HepG2 (cell line): ENCODE data around the gene HLF. TPM values are rescaled to one million over a fixed set of nuclear protein-coding genes. Genes with fewer than 3 reads are reported as not detected.

Source experiments
- ARID2 ChIP-seq: sonication (generic); formaldehyde crosslinking; IDR thresholded peaks from 2 replicates; pipeline ENCODE4 v1.8.1; 2022; ENCODE audit warnings: mild to moderate bottlenecking, missing genetic modification reagents, borderline replicate concordance
- BCLAF1 ChIP-seq: fragments of 450-650 bp; IDR thresholded peaks from 2 replicates; pipeline ENCODE4 v1.6.1; 2017; ENCODE audit warnings: mild to moderate bottlenecking
- CBFB ChIP-seq: sonication (generic); formaldehyde crosslinking; IDR thresholded peaks from 2 replicates; pipeline ENCODE4 v1.4.0; 2020; ENCODE audit warnings: missing genetic modification reagents
- IKZF4 ChIP-seq: sonication (generic); formaldehyde crosslinking; IDR thresholded peaks from 2 replicates; pipeline ENCODE4 v1.5.1; 2020; ENCODE audit warnings: borderline replicate concordance, mild to moderate bottlenecking, low read depth, missing genetic modification reagents; ENCODE audit errors: not compliant biosample characterization
- POLR2AphosphoS5 ChIP-seq: IDR thresholded peaks from 2 replicates; pipeline ENCODE4 v1.6.1; 2012; ENCODE audit warnings: low read depth, low read length
- SMAD3 ChIP-seq: sonication (generic); formaldehyde crosslinking; IDR thresholded peaks from 2 replicates; pipeline ENCODE4 v1.4.0; 2020; ENCODE audit warnings: missing genetic modification reagents
- TRAFD1 ChIP-seq: sonication (generic); formaldehyde crosslinking; IDR thresholded peaks from 2 replicates; pipeline ENCODE4 v1.5.1; 2020; ENCODE audit warnings: missing genetic modification reagents, mild to moderate bottlenecking, borderline replicate concordance
- TRIM24 ChIP-seq: sonication (generic); formaldehyde crosslinking; IDR thresholded peaks from 2 replicates; pipeline ENCODE4 v1.8.0; 2022; ENCODE audit warnings: mild to moderate bottlenecking, missing genetic modification reagents
- ZBTB3 ChIP-seq: sonication (generic); formaldehyde crosslinking; IDR thresholded peaks from 2 replicates; pipeline ENCODE4 v1.4.0; 2020; ENCODE audit warnings: low read depth, mild to moderate bottlenecking, moderate library complexity, missing genetic modification reagents, borderline replicate concordance
- ZBTB42 ChIP-seq: sonication (generic); formaldehyde crosslinking; IDR thresholded peaks from 2 replicates; pipeline ENCODE4 v1.5.0; 2020; ENCODE audit warnings: mild to moderate bottlenecking, missing genetic modification reagents
- ZMYM3 ChIP-seq: sonication (generic); formaldehyde crosslinking; IDR thresholded peaks from 2 replicates; pipeline ENCODE4 v1.5.1; 2020; ENCODE audit warnings: mild to moderate bottlenecking, missing genetic modification reagents
- ZNF329 ChIP-seq: sonication (generic); formaldehyde crosslinking; IDR thresholded peaks from 2 replicates; pipeline ENCODE4 v1.9.0; 2021; ENCODE audit warnings: low read depth, mild to moderate bottlenecking, missing genetic modification reagents
- ZNF354B ChIP-seq: sonication (generic); formaldehyde crosslinking; IDR thresholded peaks from 2 replicates; pipeline ENCODE4 v1.8.0; 2022; ENCODE audit warnings: mild to moderate bottlenecking, missing genetic modification reagents
- ZNF44 ChIP-seq: sonication (generic); formaldehyde crosslinking; IDR thresholded peaks from 2 replicates; pipeline ENCODE4 v1.5.1; 2020; ENCODE audit warnings: mild to moderate bottlenecking, missing genetic modification reagents
- ZNF460 ChIP-seq: sonication (generic); formaldehyde crosslinking; IDR thresholded peaks from 2 replicates; pipeline ENCODE4 v1.5.1; 2020; ENCODE audit warnings: missing genetic modification reagents, mild to moderate bottlenecking, borderline replicate concordance
- ZNF503 ChIP-seq: sonication (generic); formaldehyde crosslinking; IDR thresholded peaks from 2 replicates; pipeline ENCODE4 v1.4.0; 2020; ENCODE audit warnings: missing genetic modification reagents
- ZNF607 ChIP-seq: sonication (generic); formaldehyde crosslinking; IDR thresholded peaks from 2 replicates; pipeline ENCODE4 v1.5.1; 2020; ENCODE audit warnings: missing genetic modification reagents, mild to moderate bottlenecking, borderline replicate concordance
- ZNF883 ChIP-seq: sonication (generic); formaldehyde crosslinking; IDR thresholded peaks from 2 replicates; pipeline ENCODE4 v1.5.1; 2020; ENCODE audit warnings: mild to moderate bottlenecking, missing genetic modification reagents; ENCODE audit errors: not compliant biosample characterization
- ZNF891 ChIP-seq: sonication (generic); formaldehyde crosslinking; IDR thresholded peaks from 2 replicates; pipeline ENCODE4 v1.5.0; 2020; ENCODE audit warnings: mild to moderate bottlenecking, missing genetic modification reagents
- polyA plus RNA-seq, 8 experiments: library from polyadenylated mRNA; depleted of rRNA in 3 of 8; stranded (reverse) in 7 of 8; unstranded in 1 of 8; fragments of >200 nt; fragmentation: Illumina TruSeq in 4 of 8; extraction: Trizol in 4 of 8; gene quantifications; 2 replicates each; pipeline versions ENCODE4 v1.2.1 to v1.2.3, GENCODE V29; 2011 to 2016; ENCODE audit warnings: low read depth in 4 of 8, missing spikeins in 1 of 8, mixed read lengths in 1 of 8; ENCODE audit not compliant: insufficient read depth in 1 of 8
- total RNA-seq, 5 experiments: library from RNA; depleted of rRNA; stranded (reverse); fragments of >200 nt; fragmentation: Illumina TruSeq; extraction: Trizol; gene quantifications; 2 replicates each; pipeline ENCODE4 v1.2.3, GENCODE V29; 2016; ENCODE audit warnings: low read depth in 1 of 5

The HLF gene
- total and polyA plus RNA-seq, 2 of the 13 experiments (the other 11 are each of a cell fraction or from before 2014, with no cell fraction given) = 202 to 346 TPM

- no peak for TF ChIP-seq TRAFD1 (CRISPR knock-in tag)
- TF ChIP-seq ZBTB3 = no peak
- TF ChIP-seq ZNF329 (CRISPR knock-in tag) = peak; percentile 73; the same call in 1 of the 2 replicates
- peak; percentile 40 for TF ChIP-seq ZNF883
- TF ChIP-seq TRIM24 (CRISPR knock-in tag) = no peak
- TF ChIP-seq POLR2AphosphoS5 = peak; percentile 11; the same call in 1 of the 2 replicates
- peak; percentile 45 for TF ChIP-seq IKZF4 (CRISPR knock-in tag)
- TF ChIP-seq ZNF354B (CRISPR knock-in tag) = no peak
- no peak for TF ChIP-seq CBFB
- 0 out of 2 replicates have a peak, but pooled peaks have one; percentile 8 for TF ChIP-seq SMAD3 (CRISPR knock-in tag)
- TF ChIP-seq ZMYM3 (CRISPR knock-in tag) = no peak
- 0 out of 2 replicates have a peak, but pooled peaks have one; percentile 64 for TF ChIP-seq ZNF891 (CRISPR knock-in tag)
- TF ChIP-seq ZNF607 = no peak
- TF ChIP-seq ARID2 (CRISPR knock-in tag) = no peak
- no peak for TF ChIP-seq BCLAF1
- TF ChIP-seq ZBTB42 (CRISPR knock-in tag) = no peak
- TF ChIP-seq ZNF44 = no peak
- peak; percentile 52; the same call in 1 of the 2 replicates for TF ChIP-seq ZNF503 (CRISPR knock-in tag)
- TF ChIP-seq ZNF460 = no peak
These were observed 3.3 kb downstream of the HLF start (continued) for GRCh38 chr17:55267777-55268648.
